ENCODE measurements around the gene BCL2A1.
"Not testable (repeated sequence)": the region's sequence is repeated elsewhere in the genome, so short reads cannot be mapped to it uniquely, and the experiment has no call there.

Gene BCL2A1
- 16.3 reads per million, percentile 42 among the genes with 10 or more reads in this experiment for total RNA-seq

DNA sequence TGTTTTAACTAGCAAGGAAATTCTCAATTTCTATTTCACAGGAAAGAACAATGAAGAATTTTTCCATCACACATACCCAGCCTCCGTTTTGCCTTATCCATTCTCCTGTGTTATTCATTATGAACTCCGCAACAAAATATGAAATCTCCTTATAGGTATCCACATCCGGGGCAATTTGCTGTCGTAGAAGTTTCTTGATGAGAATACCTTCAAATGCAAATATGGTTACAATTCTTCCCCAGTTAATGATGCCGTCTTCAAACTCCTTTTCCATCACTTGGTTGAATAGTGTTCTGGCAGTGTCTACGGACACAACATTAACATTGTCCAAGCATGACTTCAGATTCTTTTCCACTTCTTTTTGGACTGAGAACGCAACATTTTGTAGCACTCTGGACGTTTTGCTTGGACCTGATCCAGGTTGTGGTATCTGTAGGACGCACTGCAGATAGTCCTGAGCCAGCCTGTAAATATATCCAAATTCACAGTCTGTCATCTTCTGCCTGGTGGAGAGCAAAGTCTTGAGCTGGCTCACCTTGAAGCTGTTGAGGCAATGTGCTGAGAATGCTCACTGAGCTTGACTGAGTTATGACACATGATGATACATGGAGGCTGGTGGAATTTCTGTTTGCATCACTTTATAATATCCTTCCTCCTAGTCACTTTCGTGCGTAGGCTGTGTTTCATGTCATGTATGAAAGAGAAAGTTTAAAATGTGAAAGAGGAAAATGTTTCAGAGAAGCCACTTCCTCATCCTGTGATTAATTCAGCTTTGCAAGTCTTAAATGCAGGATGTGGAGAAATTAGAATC lies at the start of gene BCL2A1:
BCL2A1 (minus strand) TSS at position 573 of the 811 bp plus-strand sequence; CDS start at position 496, 77 bp downstream.
- DNase-seq = peak; percentile 44

DNA sequence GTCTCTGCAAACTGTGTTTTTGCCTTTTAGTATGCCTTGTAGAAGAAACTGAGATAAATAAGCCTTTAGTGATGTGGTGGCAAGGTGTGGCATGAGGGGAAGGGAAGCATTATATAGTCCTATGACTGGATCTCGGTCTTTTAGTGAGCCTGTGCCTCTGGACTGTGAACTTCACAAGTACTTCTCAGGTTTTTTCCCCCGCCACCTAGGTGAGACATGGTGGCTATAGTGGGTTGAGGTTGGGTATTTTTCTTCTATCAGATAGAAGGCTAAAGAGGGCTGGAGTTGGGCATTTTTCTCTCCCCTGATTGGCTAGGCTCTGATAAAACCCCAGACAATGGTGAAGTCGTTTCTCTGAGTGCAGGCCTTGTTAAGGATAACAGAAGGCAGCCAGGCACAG lies 49.7 kb upstream of the BCL2A1 start:
- no peak for DNase-seq

DNA sequence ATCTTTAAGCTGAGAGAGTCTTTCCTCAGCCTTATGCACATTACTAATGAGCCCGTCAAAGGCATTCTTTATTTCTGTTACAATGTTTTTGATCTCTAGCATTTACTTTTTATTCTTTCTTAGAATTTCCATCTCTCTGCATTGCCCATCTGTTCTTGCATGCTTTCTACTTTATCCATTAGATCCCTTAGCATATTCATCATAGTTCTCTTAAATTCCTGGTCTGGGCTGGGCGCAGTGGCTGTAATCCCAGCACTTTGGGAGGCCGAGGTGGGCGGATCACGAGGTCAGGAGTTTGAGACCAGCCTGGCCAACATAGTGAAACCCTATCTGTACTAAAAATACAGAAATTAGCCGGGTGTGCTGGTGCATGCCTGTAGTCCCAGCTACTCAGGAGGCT lies 49.2 kb upstream of the BCL2A1 start:
- not testable (repeated sequence) for DNase-seq

DNA sequence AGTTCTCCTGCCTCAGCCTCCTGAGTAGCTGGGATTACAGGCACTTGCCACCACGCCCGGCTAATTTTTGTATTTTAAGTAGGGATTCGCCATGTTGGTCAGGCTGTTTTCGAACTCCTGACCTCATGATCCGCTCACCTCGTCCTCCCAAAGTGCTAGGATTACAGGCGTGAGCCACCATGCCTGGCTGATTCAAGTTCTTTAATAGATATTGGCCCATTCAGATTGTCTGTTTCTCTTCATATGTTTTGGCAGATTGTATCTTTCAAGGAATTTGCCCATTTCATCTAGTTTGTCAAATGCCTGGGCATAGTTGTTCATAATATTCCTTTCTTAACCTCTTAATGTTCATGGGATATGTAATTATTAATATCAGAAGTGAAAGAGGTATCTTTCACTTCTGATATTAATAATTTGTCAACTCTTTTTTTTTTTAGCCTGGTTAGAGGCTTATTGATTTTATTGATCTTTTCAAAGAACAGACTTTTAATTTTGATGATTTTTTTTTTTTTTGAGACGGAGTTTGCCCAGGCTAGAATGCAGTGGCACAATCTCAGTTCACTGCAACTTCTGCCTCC lies 48.3 kb upstream of the BCL2A1 start:
- DNase-seq = no peak

DNA sequence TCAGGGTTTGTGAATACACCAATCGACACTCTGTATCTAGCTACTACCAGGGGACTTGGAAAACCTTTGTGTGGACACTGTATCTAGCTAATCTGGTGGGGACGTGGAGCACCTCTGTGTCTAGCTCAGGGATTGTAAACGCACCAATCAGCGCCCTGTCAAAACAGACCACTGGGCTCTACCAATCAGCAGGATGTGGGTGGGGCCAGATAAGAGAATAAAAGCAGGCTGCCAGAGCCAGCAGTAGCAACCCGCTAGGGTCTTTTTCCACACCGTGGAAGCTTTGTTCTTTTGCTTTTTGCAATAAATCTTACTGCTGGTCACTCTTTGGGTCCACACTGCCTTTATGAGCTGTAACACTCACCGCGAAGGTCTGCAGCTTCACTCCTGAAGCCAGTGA lies 46.1 kb upstream of the BCL2A1 start:
- DNase-seq = not testable (repeated sequence)

DNA sequence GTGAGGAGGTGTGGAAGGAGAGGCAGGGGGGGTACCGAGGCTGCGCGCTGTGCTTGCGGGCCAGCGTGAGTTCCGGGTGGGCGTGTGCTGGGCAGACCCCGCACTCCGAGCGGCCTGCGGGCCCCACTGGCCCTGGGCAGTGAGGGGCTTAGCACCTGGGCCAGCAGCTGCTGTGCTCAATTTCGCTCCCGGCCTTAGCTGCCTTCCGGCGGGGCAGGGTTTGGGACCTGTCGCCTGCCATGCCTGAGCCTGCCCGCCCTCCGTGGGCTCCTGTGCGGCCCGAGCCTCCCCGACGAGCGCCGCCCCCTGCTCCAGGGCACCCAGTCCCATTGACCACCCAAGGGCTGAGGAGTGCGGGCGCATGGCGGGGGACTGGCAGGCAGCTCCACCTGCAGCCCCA lies 45.5 kb upstream of the BCL2A1 start:
- DNase-seq = not testable (repeated sequence)

DNA sequence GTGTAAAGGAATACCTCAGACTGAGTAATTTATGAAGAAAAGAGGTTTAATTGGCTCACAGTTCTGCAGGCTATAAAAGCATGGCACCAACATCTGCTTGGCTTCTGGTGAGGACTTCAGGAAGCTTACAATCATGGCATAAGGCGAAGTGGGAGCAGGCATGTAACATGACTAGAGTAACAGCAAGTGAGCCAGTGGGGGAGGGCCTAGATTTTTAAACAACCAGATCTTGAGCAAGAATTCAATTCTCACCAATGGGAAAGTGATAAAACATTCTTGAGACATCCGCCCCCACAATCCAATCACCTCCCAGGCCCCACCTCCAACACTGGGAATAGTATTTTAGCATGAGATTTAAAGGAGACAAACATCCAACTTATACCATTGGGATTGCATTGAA lies 44.2 kb upstream of the BCL2A1 start:
- no peak for DNase-seq

DNA sequence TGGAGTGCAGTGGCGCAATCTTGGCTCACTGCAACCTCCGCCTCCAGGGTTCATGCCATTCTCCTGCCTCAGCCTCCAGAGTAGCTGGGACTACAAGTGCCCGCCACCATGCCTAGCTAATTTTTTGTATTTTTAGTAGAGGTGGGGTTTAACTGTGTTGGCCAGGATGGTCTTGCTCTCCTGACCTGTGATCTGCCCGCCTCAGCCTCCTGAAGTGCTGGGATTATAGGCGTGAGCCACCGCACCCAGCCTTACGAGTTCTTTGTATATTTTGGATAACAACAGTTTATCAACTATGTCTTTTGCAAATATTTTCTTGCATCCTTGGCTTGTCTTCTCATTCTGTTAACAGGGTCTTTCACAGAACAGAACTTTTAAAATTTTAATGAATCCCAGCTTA lies 43.2 kb upstream of the BCL2A1 start:
- DNase-seq = not testable (repeated sequence)

DNA sequence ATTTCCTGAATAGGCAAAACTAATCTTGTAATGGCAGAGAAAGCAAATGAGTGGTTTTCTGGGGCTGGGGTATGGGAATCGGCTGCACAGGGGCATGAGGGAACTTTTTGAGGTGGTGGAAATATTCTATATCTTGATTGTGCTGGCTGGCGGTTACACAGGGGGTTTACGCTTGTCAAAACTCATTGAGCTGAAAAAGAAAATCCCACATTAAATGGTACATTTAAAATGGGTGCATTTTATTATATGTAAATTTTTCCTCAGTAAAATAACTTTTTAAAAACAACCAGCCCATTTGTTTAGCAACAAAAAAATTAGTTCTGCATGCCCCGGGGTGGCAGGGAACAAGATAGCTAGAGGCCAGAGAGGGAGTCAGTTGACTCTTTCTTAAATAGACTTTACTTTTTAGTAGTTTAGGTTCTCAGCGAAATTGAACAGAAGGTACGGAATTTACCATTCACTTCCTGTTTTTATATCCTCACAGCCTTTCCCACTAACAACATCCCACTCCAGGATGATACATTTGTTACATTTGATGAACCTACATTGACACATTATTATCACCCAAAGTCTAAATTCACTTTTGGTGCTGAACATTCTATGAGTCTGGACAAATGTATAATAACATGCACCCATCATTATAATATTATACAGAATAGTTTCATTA lies 41.2 kb upstream of the BCL2A1 start:
- no peak for DNase-seq

DNA sequence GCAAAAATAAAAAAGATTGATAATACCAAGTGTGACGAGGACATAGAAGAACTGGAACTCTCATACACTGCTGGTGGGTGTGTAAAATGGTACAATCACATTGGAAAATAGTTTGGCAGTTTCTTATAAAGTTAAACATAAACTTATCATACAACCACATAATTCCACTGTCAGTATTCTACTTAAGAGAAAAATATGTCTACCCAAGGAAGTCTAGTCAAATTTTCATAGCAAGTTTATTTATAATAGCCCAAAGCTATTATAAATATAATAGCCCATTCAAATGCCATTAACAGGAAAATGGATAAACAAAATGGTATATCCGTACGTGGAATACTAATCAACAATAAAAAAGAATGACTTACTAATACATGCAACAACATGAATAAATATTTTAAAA lies 40.6 kb upstream of the BCL2A1 start:
- DNase-seq = no peak

DNA sequence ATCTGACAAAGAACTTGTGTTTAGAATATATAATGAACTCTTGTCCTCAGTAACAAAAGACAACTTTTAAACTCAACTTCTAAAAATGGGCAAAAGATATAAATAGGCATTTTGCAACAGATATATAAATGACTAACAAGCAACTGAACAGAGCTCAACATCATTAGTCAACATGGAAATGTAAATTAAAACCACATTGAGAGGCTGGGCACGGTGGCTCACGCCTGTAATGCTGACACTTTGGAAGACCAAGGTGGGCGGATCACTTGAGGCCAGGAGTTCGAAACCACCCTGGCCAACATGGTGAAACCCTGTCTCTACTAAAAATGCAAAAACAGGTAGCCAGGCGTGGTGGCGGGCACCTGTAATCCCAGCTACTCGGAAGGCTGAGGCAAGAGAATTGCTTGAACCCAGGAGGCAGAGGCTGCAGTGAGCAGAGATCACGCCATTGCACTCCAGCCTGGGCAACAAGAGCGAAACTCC lies 40.1 kb upstream of the BCL2A1 start:
- DNase-seq = not testable (repeated sequence)

DNA sequence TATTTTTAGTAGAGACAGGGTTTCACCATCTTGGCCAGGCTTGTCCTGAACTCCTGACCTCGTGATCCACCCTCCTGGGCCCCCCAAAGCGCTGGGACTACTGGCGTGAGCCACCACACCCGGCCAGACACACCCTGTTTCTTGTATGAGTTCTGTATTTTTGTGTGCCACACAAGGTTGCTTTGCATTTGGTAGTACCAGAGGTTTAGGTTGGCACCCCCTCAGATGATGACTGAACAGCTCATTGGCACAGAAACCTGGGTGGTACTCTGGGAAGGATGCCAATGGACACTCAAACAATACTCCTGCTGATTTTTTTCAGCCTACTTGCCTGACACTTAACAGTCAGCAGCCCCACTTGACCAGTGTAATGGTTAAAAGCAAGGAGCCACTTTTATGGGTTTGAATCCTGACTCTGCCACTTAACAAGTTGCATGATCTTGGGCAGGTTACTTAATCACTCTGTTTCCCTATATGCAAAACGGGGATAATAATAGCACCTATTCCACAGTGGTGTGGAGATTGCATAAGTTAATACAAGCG lies 39.2 kb upstream of the BCL2A1 start:
- no peak for DNase-seq

DNA sequence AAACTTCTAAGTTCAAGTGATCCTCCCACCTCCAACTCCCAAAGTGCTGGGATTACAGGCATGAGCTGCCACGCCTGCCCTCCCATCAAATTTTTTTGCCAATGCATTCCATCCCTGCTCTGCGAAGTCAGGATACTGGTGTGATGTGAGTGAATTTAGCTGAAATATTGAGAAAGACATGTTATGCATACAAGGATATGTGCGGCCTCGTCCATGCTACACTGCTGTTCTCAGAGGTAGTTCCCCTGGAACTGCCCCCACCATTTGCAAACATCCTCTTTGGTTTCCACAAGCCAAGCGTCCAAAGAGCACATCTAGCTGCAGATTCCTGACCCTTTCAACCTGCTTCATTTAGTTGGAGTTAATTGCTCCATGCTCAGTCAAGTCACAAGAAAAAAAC lies 36.5 kb upstream of the BCL2A1 start:
- DNase-seq = no peak

DNA sequence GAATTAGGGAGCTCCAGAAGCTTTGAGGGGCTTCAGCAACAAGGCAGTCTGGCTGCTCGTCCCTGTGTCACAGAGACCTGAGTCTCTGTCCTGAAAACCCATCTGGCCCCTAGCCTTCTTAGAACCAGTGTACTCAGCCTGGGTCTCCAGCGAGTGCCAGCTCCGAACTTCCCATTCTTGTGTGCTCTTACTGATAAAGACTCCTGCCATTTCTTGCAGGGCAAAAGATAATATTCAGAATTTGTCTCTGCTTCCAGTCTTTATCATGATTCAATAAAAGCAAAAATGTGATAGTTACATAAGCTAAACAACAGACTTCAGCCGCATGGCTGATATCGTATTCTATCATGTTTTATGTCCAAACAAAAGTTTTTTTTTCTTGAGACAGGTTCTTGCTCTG lies 36.0 kb upstream of the BCL2A1 start:
- no peak for DNase-seq

DNA sequence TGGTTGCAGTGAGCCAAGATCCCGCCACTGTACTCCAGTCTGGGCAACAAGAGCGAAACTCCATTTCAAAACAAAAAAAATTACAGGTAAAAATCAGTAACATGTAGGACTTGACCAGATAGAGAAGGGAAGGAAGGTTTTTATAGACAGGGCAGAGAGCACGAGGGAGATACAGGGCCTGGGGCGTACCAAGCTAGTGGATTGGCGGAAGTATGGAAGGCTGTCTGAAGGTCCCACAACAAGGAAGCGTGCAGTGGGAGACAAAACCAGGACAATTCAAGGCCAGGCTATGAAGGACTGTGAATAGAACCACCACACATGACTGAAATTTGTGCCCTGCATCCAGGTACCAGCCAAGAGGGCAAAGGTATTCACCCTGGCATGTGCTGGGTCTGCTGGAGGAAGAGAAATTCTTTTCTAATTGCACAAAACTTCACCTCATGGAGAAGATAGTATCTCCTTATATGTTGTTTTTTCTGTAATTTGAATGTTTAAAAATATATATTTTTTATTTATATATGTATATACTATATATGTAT lies 33.0 kb upstream of the BCL2A1 start:
- no peak for DNase-seq

DNA sequence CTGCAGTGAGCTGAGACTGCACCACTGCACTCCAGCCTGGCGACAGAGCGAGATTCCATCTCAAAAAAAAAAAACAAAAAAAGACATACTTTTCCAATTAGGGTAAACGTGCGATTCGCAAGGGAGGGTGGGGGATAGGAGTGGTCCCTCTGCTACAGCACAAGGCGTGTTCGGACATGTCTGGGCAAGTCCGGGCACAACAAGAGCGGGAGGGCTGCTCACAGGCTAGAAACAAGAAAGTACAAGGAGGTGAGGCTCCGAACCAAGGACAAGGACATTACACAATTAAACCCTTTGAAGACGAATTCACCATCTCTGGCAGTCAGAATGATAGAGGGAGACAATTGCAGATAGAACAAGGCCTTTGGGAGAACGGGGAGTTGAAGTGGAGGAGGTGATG lies 32.2 kb upstream of the BCL2A1 start:
- no peak for DNase-seq

DNA sequence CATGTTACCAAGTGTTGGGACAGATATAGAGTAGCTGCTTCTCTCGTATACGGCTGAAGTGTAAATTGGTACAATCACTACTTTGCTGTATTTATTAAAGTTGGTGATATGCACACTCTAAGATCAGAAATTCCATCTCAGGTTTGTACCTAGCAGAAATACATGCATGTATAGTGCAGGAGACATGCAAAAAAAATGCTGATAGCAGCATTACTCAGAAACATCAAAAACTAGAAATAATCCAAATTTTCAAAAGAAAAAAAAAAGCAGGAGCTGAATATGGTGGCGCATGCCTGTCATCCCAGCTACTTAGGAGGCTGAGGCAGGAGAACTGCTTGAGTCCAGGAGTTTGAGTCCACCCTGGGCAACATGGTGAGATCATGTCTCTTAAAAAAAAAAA lies 31.3 kb upstream of the BCL2A1 start:
- no peak for DNase-seq

DNA sequence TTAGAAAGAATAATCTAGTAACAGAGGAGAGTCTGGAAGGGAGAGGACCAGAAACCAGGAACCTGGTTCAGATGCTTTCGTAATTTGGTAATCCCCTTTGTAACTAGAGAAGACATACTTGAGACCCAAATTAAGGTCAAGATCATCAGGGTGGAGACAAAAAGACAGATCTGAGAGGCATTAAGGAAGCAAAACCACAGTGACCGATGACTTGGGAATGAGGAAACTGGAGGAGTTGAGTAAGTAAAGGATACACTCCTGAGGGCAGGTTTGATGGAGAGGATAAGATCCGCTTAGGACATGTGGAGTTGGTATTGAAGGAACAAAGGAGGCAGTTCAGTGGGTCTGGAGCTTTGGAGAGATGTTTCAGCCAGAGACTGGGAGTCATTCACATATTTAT lies 23.6 kb upstream of the BCL2A1 start:
- DNase-seq = no peak

DNA sequence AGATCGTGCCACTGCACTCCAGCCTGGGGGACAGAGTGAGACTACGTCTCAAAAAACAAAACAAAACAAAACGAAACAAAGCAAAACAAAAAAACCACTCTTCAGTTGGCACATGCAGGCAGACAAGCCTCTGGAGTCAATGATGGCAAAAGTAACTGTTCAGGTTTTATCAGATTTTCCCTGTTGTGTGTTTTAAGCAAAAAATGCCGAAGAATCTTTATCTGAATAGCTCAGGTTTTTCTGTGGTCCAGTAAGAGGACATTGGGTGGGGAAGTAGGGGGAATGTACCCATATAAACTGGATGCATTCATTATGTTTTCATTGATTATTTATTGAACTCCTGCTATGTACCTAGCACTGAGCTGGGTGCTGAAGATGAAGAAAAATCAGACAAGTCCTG lies 20.8 kb upstream of the BCL2A1 start:
- DNase-seq = no peak

DNA sequence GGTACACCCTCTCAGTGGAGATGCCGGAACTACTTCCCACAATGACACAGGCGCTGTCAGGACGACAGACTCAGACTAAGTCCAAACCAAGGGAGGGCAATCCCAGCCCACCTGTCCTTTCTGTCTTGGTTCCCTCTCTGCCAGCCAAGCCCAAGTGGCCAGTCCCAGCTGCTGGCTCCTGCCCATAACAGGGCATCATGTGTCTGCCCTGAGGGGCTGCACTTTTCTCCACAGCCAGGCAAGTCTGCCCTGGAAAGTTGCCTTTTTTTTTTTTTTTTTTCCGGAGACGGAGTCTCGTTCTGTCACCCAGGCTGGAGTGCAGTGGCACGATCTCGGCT lies 20.0 kb upstream of the BCL2A1 start:
- no peak for DNase-seq

DNA sequence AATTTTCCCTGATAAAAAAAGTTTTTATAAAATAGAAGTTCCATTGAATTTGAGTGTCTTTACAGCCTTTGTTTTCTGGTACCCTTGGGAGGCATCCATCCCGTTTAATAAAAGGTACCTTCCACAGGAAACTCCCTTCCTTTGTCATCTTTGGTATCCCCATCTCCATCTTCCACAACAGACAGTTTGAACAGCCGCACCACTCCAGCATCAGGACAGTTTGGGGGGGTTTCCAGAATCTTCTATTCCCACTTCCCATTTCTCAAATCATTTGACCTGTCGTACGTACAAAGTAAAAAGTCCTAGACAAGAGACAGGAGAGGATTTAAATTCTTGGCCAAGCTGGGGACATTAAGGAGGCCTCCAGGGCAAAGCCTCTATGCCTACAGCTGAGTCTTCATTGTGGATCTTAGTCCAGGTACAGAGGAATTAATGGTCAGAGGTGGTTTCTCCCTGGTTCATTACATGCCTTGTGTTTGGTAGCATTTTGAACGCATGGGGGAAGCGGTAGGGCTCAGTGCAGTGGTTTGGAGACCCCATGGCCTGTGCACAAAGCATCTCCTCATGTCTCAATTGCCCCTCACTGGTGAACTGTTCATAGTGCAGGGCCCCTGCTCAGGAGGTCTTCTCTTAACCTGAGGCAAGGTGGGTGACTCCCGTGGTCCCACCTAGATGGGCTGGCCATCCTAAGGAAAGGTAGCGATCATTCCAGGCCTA lies 19.4 kb upstream of the BCL2A1 start:
- no peak for DNase-seq

DNA sequence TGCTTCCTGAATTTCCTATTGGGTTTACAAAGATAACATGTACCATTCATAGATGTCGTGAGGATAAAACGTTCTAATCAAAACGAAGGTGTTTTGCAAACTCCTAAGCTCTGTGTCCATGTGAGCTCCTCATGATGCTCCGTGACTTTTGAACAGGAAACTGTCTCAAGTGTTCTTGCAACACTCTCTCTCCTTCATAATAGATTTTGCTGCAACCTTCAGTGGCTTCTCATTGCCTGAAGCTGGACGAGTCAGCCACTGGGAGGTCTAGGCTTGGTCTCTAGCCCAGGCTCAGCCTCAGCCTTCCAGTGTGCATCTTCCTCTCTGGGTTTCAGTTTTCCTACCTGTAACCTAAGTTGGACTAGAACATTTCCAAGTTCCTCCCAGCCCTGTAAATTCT lies 18.7 kb upstream of the BCL2A1 start:
- DNase-seq = no peak

DNA sequence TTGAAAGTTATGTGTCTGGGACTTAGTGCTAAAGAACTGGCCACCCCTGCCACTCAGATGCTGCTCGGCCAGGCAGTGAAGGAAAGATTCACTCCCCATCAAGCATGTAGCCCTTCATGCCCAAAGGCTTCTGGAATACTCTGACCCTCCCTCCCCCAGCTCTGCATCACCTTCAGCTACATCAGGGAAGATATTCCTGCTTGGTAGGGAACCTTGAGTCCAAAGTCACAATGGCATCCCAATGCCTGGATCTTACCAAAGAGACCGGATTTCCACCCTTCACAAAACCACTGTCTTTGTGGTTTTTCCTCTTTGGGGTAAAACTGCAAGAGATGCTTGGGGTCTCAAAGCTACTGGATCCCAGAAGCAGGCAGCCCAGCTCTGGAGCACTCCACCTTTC lies 18.2 kb upstream of the BCL2A1 start:
- no peak for DNase-seq

All from effector CD4-positive, alpha-beta T cell (primary cell).